ENCODE results near the gene PTPN5.

The PTPN5 gene

DNA sequence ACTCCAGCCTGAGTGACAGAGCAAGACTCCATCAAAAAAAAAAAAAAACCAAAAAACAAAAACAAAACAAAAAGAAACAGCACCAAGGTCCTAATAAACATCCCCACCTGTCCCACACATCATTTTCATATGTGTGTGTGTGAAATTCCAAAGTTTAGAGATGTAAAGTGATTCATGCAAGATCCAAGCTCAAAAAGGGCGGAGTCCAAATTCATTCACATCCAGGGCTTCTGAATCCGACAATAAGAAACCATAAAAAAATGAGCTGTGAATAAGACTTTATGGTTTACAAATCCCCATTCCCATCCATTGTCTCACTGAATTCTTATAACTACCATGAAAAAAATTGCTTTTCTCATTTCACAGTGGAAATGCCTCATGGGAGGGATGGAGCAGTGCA, 34.7 kb downstream of the PTPN5 start:
- TF ChIP-seq, protein P1, sequence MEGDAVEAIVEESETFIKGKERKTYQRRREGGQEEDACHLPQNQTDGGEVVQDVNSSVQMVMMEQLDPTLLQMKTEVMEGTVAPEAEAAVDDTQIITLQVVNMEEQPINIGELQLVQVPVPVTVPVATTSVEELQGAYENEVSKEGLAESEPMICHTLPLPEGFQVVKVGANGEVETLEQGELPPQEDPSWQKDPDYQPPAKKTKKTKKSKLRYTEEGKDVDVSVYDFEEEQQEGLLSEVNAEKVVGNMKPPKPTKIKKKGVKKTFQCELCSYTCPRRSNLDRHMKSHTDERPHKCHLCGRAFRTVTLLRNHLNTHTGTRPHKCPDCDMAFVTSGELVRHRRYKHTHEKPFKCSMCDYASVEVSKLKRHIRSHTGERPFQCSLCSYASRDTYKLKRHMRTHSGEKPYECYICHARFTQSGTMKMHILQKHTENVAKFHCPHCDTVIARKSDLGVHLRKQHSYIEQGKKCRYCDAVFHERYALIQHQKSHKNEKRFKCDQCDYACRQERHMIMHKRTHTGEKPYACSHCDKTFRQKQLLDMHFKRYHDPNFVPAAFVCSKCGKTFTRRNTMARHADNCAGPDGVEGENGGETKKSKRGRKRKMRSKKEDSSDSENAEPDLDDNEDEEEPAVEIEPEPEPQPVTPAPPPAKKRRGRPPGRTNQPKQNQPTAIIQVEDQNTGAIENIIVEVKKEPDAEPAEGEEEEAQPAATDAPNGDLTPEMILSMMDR (IDR thresholded peaks at IDR 0.05): no peak
- Histone ChIP-seq H3K36me3 (no peaks in the 10 kb centered on the region), H3K4me3 (no peak overlapping the region), H3K9me3 (no peaks in the 10 kb centered on the region), H3K27ac (no peak overlapping the region), H3K27me3 (peaks cover 0 to 2% of the 10 kb centered on the region in 2 donors), H3K4me1 (no peaks in the 10 kb centered on the region)
- DNase-seq: no peak
- intact Hi-C loops (cut with DNase I; ENCODE audit: low total_unique reads): no loop called here

DNA sequence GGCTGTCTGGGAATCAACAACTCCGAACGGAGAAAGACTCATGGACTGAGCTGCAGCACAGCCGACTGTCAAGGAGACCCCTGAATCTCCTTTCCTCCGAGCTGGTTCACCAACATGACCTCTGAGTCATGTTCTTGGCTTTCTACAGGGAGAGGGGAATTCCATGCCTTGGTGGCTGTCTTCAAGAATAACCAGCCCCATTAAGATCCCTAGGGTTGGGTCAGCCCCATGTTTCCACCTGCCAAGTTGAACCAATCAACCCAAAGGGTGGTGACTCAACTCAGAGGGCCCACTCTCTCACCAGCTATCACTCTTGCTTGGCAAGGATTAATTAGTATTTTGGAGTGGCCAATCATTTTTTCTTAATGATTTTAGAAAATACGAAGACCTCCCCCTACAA, 37.3 kb downstream of the PTPN5 start:
- no peak for DNase-seq
- TF ChIP-seq, protein P1 (IDR thresholded peaks at IDR 0.05): no peak
- Histone ChIP-seq H3K4me1 (peaks cover 0 to 5% (median 0%) of the 10 kb centered on the region in 4 donors), H3K27ac (no peak overlapping the region), H3K36me3 (no peaks in the 10 kb centered on the region), H3K4me3 (no peak overlapping the region), H3K27me3 (peaks cover 0 to 2% of the 10 kb centered on the region in 2 donors), H3K9me3 (no peaks in the 10 kb centered on the region)
- intact Hi-C loops (cut with DNase I; ENCODE audit: low total_unique reads): no loop called here

DNA sequence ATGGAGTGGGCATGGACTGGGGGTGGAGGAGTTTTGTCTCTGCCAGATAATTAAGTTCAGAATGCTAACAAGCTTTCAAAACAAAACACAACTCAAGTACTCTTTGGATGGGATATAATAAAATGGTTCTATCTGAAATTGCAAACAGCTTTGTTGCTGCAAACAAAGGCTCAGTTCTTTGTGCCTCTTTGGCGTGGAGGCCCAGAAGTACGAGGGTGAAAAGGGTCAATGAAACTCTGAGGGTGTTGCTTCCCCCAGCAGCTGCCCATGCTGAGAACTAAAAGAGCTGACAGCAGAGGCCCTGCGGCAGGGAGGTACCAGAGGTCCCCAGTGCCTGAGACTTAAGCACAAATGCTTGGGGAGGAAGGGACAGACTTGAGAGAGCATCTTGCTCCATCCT, 39.1 kb downstream of the PTPN5 start:
- no peaks in the 10 kb centered on the region for H3K36me3 ChIP-seq
- no peak for DNase-seq
- TF ChIP-seq, protein P1 (IDR thresholded peaks at IDR 0.05): no peak
- H3K27me3 ChIP-seq: peaks cover 0 to 2% of the 10 kb centered on the region in 2 donors
- H3K4me1 ChIP-seq: peaks cover 0 to 7% (median 0%) of the 10 kb centered on the region in 4 donors
- H3K9me3 ChIP-seq: no peaks in the 10 kb centered on the region
- no peak overlapping the region for H3K27ac ChIP-seq
- intact Hi-C loops (cut with DNase I; ENCODE audit: low total_unique reads): no loop called here
- no peak overlapping the region for H3K4me3 ChIP-seq

DNA sequence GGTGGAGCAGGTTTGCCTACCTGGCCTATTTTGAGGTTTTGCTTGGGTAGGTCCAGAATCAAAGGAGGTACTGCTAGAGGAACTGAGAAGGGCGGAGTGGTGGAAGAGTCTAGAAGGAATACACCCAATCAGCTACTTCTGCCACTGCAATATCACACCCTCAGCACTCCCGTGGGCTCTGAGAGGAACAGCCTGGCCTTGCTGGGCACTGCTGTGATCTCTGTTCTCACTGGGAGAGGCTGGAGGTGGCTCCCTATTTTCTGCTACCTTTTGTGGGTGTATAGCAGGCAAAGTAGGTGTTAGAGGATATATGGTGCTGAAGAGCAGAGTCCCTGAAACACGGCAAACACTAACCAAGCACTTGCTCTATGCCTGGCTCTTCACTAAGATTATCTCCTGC, 40.7 kb downstream of the PTPN5 start:
- no peak for DNase-seq
- Histone ChIP-seq H3K36me3 (no peaks in the 10 kb centered on the region), H3K27ac (no peak overlapping the region), H3K9me3 (no peaks in the 10 kb centered on the region), H3K4me3 (no peak overlapping the region), H3K4me1 (peaks cover 0 to 7% (median 0%) of the 10 kb centered on the region in 4 donors), H3K27me3 (peaks cover 0 to 2% of the 10 kb centered on the region in 2 donors)
- TF ChIP-seq, protein P1 (IDR thresholded peaks at IDR 0.05): no peak
- intact Hi-C loops (cut with DNase I; ENCODE audit: low total_unique reads): no loop called here

DNA sequence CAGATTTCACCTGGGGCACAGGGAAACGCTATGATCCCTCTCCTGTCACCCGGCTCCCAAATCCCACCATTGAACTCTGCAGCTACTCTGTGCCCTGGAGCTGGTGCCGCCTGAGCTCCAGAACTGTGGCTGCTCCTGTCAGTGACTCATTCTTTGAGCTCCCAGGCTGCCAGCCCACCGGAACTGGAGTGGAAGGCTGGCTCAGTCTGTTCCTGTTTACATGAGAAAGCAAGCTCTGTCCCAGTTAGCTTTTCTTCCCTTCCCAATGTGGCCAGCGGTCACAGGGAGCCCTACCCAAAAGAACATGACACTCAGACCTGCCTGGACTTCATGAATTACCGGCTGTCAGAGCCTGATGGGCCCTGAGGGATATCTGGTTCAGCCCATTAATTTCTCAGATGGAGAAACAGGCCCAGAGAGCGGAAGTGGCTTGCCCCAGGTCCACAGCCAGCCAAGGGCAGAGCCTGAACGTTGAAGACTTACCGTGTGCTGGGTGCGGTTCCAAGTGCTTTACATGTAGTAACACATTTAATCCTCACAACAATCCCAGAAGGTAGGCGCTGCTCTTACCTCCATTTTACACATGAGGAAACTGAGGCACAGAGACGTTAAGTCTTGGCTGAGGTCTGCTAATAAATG, 41.8 kb downstream of the PTPN5 start:
- peaks cover 0 to 2% of the 10 kb centered on the region in 2 donors for H3K27me3 ChIP-seq
- no peaks in the 10 kb centered on the region for H3K9me3 ChIP-seq
- H3K4me1 ChIP-seq: peaks cover 0 to 7% (median 0%) of the 10 kb centered on the region in 4 donors
- DNase-seq: peak in 1 of 2 donors; percentile 48
- H3K27ac ChIP-seq: no peak overlapping the region
- no peak overlapping the region for H3K4me3 ChIP-seq
- intact Hi-C loops (cut with DNase I; ENCODE audit: low total_unique reads): no loop called here
- no peaks in the 10 kb centered on the region for H3K36me3 ChIP-seq
- TF ChIP-seq, protein P1 (IDR thresholded peaks at IDR 0.05): no peak

All from tibial artery (tissue), 4 donors.